OCI-LY1 (cell line): ENCODE results near the gene PCCB.
"Not testable (repeated sequence)": the region's sequence is repeated elsewhere in the genome, so short reads cannot be mapped to it uniquely, and the experiment has no call there.

Source experiments
- H2AFZ ChIP-seq: fragments of 200-600 bp; sonication (generic), shearing (Covaris generic); 2 replicates; pipeline ENCODE4 v1.6.0; 2014; ENCODE audit warnings: antibody characterized with exemption, mild to moderate bottlenecking, low read length
- H3F3A ChIP-seq: fragments of 200-600 bp; sonication (generic), shearing (Covaris generic); 2 replicates; pipeline ENCODE4 v1.6.0; 2014; ENCODE audit warnings: mild to moderate bottlenecking, antibody characterized with exemption, low read length, moderate library complexity; ENCODE audit not compliant: insufficient read depth
- H3K27ac ChIP-seq: fragments of 200-600 bp; sonication (generic); 2 replicates; pipeline ENCODE4 v1.5.1; 2014; ENCODE audit warnings: low read length, mixed run types, mild to moderate bottlenecking, low read depth; ENCODE audit not compliant: poor library complexity, severe bottlenecking
- H3K27me3 ChIP-seq: fragments of 200-600 bp; sonication (generic); 2 replicates; pipeline ENCODE4 v1.6.0; 2014; ENCODE audit warnings: antibody characterized with exemption, mild to moderate bottlenecking, low read length, moderate library complexity; ENCODE audit not compliant: insufficient read depth
- H3K36me3 ChIP-seq: fragments of 200-600 bp; sonication (generic); 2 replicates; pipeline ENCODE4 v1.6.1; 2014; ENCODE audit warnings: mild to moderate bottlenecking, antibody characterized with exemption, low read length, moderate library complexity, mixed read lengths; ENCODE audit not compliant: insufficient read depth
- H3K4me1 ChIP-seq: fragments of 200-600 bp; sonication (generic); 2 replicates; pipeline ENCODE4 v1.5.1; 2014; ENCODE audit warnings: mild to moderate bottlenecking, low read length, moderate library complexity; ENCODE audit not compliant: insufficient read depth, severe bottlenecking
- H3K4me2 ChIP-seq: fragments of 200-600 bp; sonication (generic), shearing (Covaris generic); 2 replicates; pipeline ENCODE4 v1.6.1; 2014; ENCODE audit warnings: low read length
- H3K4me3 ChIP-seq: fragments of 200-600 bp; sonication (generic); 2 replicates; pipeline ENCODE4 v1.5.1; 2014; ENCODE audit warnings: low read length, low read depth, mild to moderate bottlenecking, mixed read lengths; ENCODE audit not compliant: poor library complexity, severe bottlenecking
- H3K79me2 ChIP-seq: fragments of 200-600 bp; shearing (Covaris generic); 2 replicates; pipeline ENCODE4 v1.6.1; 2016; ENCODE audit warnings: mixed run types, low read length, mixed read lengths; ENCODE audit not compliant: insufficient read depth
- H3K9ac ChIP-seq: fragments of 200-600 bp; sonication (generic), shearing (Covaris generic); 2 replicates; pipeline ENCODE4 v1.6.1; 2014; ENCODE audit warnings: mild to moderate bottlenecking, low read length, mixed read lengths
- H3K9me2 ChIP-seq: fragments of 200-600 bp; sonication (generic), shearing (Covaris generic); 2 replicates; pipeline ENCODE4 v1.6.1; 2014; ENCODE audit warnings: low read depth, mild to moderate bottlenecking, low read length, mixed read lengths
- H3K9me3 ChIP-seq: fragments of 200-600 bp; shearing (Covaris generic); 2 replicates; pipeline ENCODE4 v1.6.1; 2014; ENCODE audit warnings: low read length, mixed read lengths
- H4K20me1 ChIP-seq: fragments of 200-600 bp; sonication (generic), shearing (Covaris generic); 2 replicates; pipeline ENCODE4 v1.6.0; 2016; ENCODE audit warnings: mild to moderate bottlenecking, low read length; ENCODE audit not compliant: insufficient read depth
- EZH2 ChIP-seq: fragments of 200-600 bp; sonication (generic), shearing (Covaris generic); IDR thresholded peaks from 2 replicates; pipeline ENCODE4 v1.8.0; 2017; ENCODE audit warnings: borderline replicate concordance, mixed run types, mild to moderate bottlenecking, antibody characterized with exemption, low read length, moderate library complexity, mixed read lengths
- TF ChIP-seq, protein P1 (sequence below): fragments of 200-600 bp; sonication (generic), shearing (Covaris generic); IDR thresholded peaks from 2 replicates; pipeline ENCODE4 v1.5.1; 2017; ENCODE audit warnings: mild to moderate bottlenecking, antibody characterized with exemption, low read length, moderate library complexity, mixed read lengths

Gene PCCB

DNA sequence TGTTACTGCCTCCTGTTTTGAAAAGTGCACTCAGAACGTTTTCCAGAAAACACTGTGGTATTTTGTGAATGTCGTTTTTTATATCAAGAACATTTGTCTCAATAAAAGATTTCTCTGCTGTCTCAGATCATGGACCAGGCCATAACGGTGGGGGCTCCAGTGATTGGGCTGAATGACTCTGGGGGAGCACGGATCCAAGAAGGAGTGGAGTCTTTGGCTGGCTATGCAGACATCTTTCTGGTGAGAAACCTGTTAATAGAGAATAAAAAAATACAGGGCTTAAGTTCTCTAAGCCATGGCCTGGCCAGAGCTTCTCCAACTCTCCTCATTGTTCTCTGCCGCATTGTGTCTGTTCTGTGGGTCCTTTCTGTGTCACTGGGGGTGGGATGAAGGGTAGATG is 11.7 kb downstream of the PCCB start:
- H3K36me3 ChIP-seq, result peaks cover 75% of the 10 kb centered on the region
- H3K9ac ChIP-seq, result no peak overlapping the region
- H3K79me2 ChIP-seq, result no peaks in the 10 kb centered on the region
- no peaks in the 10 kb centered on the region for H3F3A ChIP-seq
- TF ChIP-seq, protein P1, sequence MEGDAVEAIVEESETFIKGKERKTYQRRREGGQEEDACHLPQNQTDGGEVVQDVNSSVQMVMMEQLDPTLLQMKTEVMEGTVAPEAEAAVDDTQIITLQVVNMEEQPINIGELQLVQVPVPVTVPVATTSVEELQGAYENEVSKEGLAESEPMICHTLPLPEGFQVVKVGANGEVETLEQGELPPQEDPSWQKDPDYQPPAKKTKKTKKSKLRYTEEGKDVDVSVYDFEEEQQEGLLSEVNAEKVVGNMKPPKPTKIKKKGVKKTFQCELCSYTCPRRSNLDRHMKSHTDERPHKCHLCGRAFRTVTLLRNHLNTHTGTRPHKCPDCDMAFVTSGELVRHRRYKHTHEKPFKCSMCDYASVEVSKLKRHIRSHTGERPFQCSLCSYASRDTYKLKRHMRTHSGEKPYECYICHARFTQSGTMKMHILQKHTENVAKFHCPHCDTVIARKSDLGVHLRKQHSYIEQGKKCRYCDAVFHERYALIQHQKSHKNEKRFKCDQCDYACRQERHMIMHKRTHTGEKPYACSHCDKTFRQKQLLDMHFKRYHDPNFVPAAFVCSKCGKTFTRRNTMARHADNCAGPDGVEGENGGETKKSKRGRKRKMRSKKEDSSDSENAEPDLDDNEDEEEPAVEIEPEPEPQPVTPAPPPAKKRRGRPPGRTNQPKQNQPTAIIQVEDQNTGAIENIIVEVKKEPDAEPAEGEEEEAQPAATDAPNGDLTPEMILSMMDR, result no peak
- no peak for TF ChIP-seq EZH2
- no peaks in the 10 kb centered on the region for H3K27me3 ChIP-seq
- H3K9me2 ChIP-seq, result no peaks in the 10 kb centered on the region
- H3K9me3 ChIP-seq, result no peaks in the 10 kb centered on the region
- no peak overlapping the region for H2AFZ ChIP-seq
- no peak overlapping the region for H3K4me3 ChIP-seq
- H4K20me1 ChIP-seq, result no peaks in the 10 kb centered on the region
- no peaks in the 10 kb centered on the region for H3K4me1 ChIP-seq
- H3K4me2 ChIP-seq, result no peak overlapping the region
- no peak overlapping the region for H3K27ac ChIP-seq

DNA sequence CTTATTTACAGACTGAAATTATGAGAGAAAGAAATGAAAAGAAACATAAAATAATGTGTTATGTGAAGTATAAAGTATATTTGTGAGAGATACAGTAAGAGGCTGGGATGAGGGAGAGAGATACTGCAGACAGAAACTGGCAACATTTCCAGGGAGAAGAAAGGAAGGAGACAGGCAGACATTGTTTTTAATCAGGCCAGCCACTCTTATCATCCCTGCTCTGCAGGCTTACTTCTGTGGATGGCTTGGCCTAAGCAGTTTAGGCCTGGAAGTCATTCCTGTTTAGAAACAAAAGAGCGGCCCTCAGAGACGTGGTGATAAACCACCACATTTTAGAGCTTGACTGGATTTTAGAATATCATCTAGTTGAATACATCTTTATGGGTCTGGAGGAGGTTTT is 12.4 kb downstream of the PCCB start:
- Histone ChIP-seq H3K9ac (no peak overlapping the region), H3K4me1 (no peaks in the 10 kb centered on the region), H2AFZ (no peak overlapping the region), H3K27ac (no peak overlapping the region), H4K20me1 (no peaks in the 10 kb centered on the region), H3K27me3 (no peaks in the 10 kb centered on the region), H3K4me3 (no peak overlapping the region), H3K79me2 (no peaks in the 10 kb centered on the region), H3K4me2 (no peak overlapping the region), H3K9me2 (no peaks in the 10 kb centered on the region), H3K36me3 (peaks cover 73% of the 10 kb centered on the region), H3K9me3 (no peaks in the 10 kb centered on the region), H3F3A (no peaks in the 10 kb centered on the region)
- TF ChIP-seq EZH2, result no peak
- TF ChIP-seq, protein P1, result no peak

DNA sequence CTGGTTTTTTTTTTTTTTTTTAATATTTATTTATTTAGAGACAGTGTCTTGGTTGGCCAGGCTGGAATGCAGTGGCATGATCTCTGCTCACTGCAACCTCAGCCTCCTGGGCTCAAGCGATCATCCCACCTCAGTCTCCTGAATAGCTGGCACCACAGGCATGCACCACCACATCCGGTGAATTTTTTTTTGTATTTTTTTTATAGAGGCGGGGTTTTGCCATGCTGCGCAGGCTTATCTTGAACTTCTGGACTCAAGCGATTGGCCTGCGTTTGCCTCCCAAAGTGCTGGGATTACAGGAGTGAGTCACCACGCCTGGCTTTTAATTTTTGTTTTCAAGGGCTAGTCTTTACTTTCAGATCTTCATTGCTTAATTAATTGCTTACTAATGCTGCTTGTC is 13.1 kb downstream of the PCCB start:
- no peak overlapping the region for H3K9ac ChIP-seq
- H3K36me3 ChIP-seq, result peaks cover 73% of the 10 kb centered on the region
- no peak for TF ChIP-seq EZH2
- TF ChIP-seq, protein P1, result no peak

DNA sequence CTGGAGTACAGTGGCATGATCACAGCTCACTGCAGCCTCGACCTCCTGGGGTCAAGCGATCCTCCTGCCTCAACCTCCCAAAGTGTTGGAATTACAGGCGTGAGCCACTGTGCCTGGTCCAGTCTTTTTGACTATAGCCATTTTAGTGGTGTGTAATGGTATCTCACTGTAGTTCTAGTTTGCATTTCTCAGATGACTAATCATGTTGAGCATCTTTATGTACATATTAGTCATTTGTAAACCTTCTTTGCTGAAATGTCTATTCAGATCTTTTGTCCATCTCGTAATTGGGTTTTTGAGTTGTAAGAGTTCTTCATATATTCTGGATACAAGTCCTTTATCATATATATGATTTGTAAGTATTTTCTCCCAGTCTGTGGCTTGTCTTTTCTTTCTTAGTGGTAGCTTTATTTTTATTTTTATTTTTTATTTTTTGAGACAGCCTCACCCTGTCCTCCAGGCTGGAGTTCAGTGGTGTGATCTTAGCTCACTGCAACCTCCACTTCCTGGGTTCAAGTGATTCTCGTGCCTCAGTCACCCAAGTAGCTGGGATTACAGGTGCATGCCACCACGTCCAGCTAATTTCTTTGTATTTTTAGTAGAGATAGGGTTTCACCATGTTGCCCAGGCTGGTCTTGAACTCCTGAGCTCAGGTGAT is 16.5 kb downstream of the PCCB start:
- not testable (repeated sequence) for H3K79me2 ChIP-seq, H3K4me3 ChIP-seq, H2AFZ ChIP-seq, H3K9ac ChIP-seq, H3K27me3 ChIP-seq, H3K9me2 ChIP-seq, H3K27ac ChIP-seq, H4K20me1 ChIP-seq, H3F3A ChIP-seq, H3K4me1 ChIP-seq, H3K9me3 ChIP-seq, H3K4me2 ChIP-seq
- peaks cover 65% of the 10 kb centered on the region for H3K36me3 ChIP-seq

More for the DNA sequence above, 13.1 kb downstream of the PCCB start:
- H4K20me1 ChIP-seq, result no peaks in the 10 kb centered on the region
- no peak overlapping the region for H3K4me2 ChIP-seq
- H3K9me3 ChIP-seq, result no peaks in the 10 kb centered on the region
- no peak overlapping the region for H2AFZ ChIP-seq
- no peaks in the 10 kb centered on the region for H3K79me2 ChIP-seq
- no peaks in the 10 kb centered on the region for H3K4me1 ChIP-seq
- no peak overlapping the region for H3K27ac ChIP-seq
- no peak overlapping the region for H3K4me3 ChIP-seq
- no peaks in the 10 kb centered on the region for H3K27me3 ChIP-seq
- no peaks in the 10 kb centered on the region for H3K9me2 ChIP-seq
- no peaks in the 10 kb centered on the region for H3F3A ChIP-seq
